Measurements from ENCODE around the gene HNRNPR. TPM values are rescaled to one million over a fixed set of nuclear protein-coding genes. Genes with fewer than 3 reads are reported as not detected.

Gene HNRNPR
- total and polyA plus RNA-seq, 2 of the 8 experiments (the other 6 are each of a cell fraction or from before 2014, with no cell fraction given), result 110 to 214 TPM

- Histone ChIP-seq H3K9ac (replicated peaks in 1 of 4; ENCODE audit: extremely low read depth in 1 of 4, low read depth in 3 of 4, low read length in 3 of 4) (no peak overlapping the region), H3K4me3 (ENCODE audit: extremely low read depth in 1 of 4, insufficient read depth in 2 of 4, low read depth in 3 of 4, low read length in 4 of 4) (no peak overlapping the region), H3K23ac (ENCODE audit: insufficient read length) (no peak overlapping the region), H3K23me2 (ENCODE audit: low read depth, low read length) (0 out of 2 replicates have a peak, but pooled peaks cover 2% of the 10 kb centered on the region), H2BK5ac (ENCODE audit: low read depth, low read length) (no peak overlapping the region), H3K4me1 (replicated peaks in 1 of 4; ENCODE audit: control insufficient read depth in 3 of 4, insufficient read depth in 4 of 4, low read length in 3 of 4) (peaks cover 0 to 6% (median 2%) of the 10 kb centered on the region in 4 experiments; a peak in 1 of 7 replicates), H2BK12ac (ENCODE audit: low read depth, low read length) (no peak overlapping the region), H2AFZ (ENCODE audit: low read length) (no peak overlapping the region), H3K4ac (replicated peaks; ENCODE audit: insufficient read length, low read depth, low read length) (no peak overlapping the region), H3K4me2 (ENCODE audit: insufficient read depth in 1 of 2, low read depth in 2 of 2, low read length in 2 of 2) (no peak overlapping the region), H3K79me2 (ENCODE audit: control insufficient read depth in 1 of 2, insufficient read depth in 2 of 2, low read length in 2 of 2) (peaks cover 36 to 81% of the 10 kb centered on the region in 2 experiments), H4K8ac (ENCODE audit: extremely low read depth, insufficient read depth, low read length) (no peak overlapping the region), H3K18ac (ENCODE audit: extremely low read depth, low read length) (no peak overlapping the region), H2BK120ac (replicated peaks; ENCODE audit: low read depth, low read length) (no peak overlapping the region), H2BK15ac (ENCODE audit: low read length) (no peak overlapping the region), H3K27me3 (replicated peaks in 1 of 4; ENCODE audit: control insufficient read depth in 3 of 4, extremely low read depth in 1 of 4, insufficient read depth in 3 of 4, low read length in 3 of 4) (no peaks in the 10 kb centered on the region), H3K36me3 (ENCODE audit: control insufficient read depth in 2 of 4, insufficient read depth in 4 of 4, low read length in 3 of 4) (peaks cover 7 to 50% (median 31%) of the 10 kb centered on the region in 4 experiments), H4K5ac (ENCODE audit: insufficient read length, low read depth, low read length) (no peak overlapping the region), H3K9me3 (ENCODE audit: insufficient read depth in 2 of 2, low read depth in 1 of 2, low read length in 1 of 2) (no peaks in the 10 kb centered on the region), H4K91ac (replicated peaks; ENCODE audit: insufficient read length, low read length) (no peak overlapping the region), H4K20me1 (replicated peaks in 1 of 2; ENCODE audit: control insufficient read depth in 1 of 2, insufficient read depth in 2 of 2, low read length in 2 of 2) (peaks cover 22 to 42% of the 10 kb centered on the region in 2 experiments), H3K14ac (ENCODE audit: insufficient read length) (no peak overlapping the region), H2BK20ac (ENCODE audit: low read length) (no peak overlapping the region), H3K27ac (ENCODE audit: low read depth, low read length) (no peak overlapping the region), H2AK5ac (ENCODE audit: low read depth, low read length) (no peak overlapping the region), H3K56ac (replicated peaks; ENCODE audit: insufficient read length, low read depth, low read length) (no peak overlapping the region), H3K79me1 (ENCODE audit: low read depth, low read length) (peaks cover 4% of the 10 kb centered on the region; the same call in 1 of the 2 replicates)
- ChIA-PET CTCF (ENCODE audit: partially characterized antibody) (no interaction called here), POLR2A (ENCODE audit: partially characterized antibody) (interaction anchor here (0.7 kb wide), 1 partner anchor 9 kb away, joined by 3 read pairs; no protein-coding TSS in a partner anchor)
- DNase-seq (ENCODE audit: low read depth in 1 of 2, low spot score in 2 of 2) (no peak), FAIRE-seq (no peak)
- TF ChIP-seq JUND (IDR thresholded peaks at IDR 0.05; ENCODE audit: low read length) (no peak), POU5F1 (IDR thresholded peaks at IDR 0.05; ENCODE audit: low read depth, low read length) (no peak), SIX5 (IDR thresholded peaks at IDR 0.05; ENCODE audit: low read depth, low read length) (no peak), USF2 (IDR thresholded peaks at IDR 0.05; ENCODE audit: low read length) (no peak), CHD2 (IDR thresholded peaks at IDR 0.05; ENCODE audit: low read length) (no peak), NRF1 (IDR thresholded peaks at IDR 0.05; ENCODE audit: low read depth, low read length) (no peak), SP4 (IDR thresholded peaks at IDR 0.05; ENCODE audit: low read length) (no peak), EP300 (IDR thresholded peaks at IDR 0.05; ENCODE audit: borderline replicate concordance in 1 of 2, low read depth in 2 of 2, low read length in 2 of 2) (no peak), RNF2 (IDR thresholded peaks at IDR 0.05; ENCODE audit: borderline replicate concordance, low read depth, low read length, missing control alignments, poor library complexity, severe bottlenecking) (no peak)
- WGBS, 2 experiments (ENCODE audit: extremely low coverage in 1 of 2, insufficient coverage in 1 of 2, insufficient read length in 1 of 2, insufficient replicate concordance in 2 of 2, low coverage in 1 of 2, low lambda C conversion rate in 2 of 2, missing lambda C conversion rate in 1 of 2), result 94% methylated on average over 2 of the region's 2 CpGs; no CpG with 5 or more reads in 1 of the 2 experiments
These were observed 6.2 kb downstream of the HNRNPR start for GRCh38 chr1:23337869-23338268.
